ENCODE data around the gene OR2V1. TPM values are rescaled to one million over a fixed set of nuclear protein-coding genes. Genes with fewer than 3 reads are reported as not detected.
"Not testable (repeated sequence)": the region's sequence is repeated elsewhere in the genome, so short reads cannot be mapped to it uniquely, and the experiment has no call there.

The OR2V1 gene
- total and polyA plus RNA-seq, 2 experiments from 2014 or later: not detected

- H3K4me3 ChIP-seq: peak overlapping the region; percentile 7
- H3K4me2 ChIP-seq: peak overlapping the region; percentile 70
- H3K36me3 ChIP-seq (replicated peaks; ENCODE audit: insufficient read depth, low read depth): no peaks in the 10 kb centered on the region
- no peak for TF ChIP-seq EZH2 (IDR thresholded peaks at IDR 0.05; ENCODE audit: borderline replicate concordance)
- TF ChIP-seq EZH2phosphoT487 (IDR thresholded peaks at IDR 0.05; ENCODE audit: low read depth, severe bottlenecking, unreplicated experiment): no peak
- no peak for DNase-seq (ENCODE audit: low spot score)
- H3K27ac ChIP-seq: no peak overlapping the region
- H3K79me2 ChIP-seq: no peaks in the 10 kb centered on the region
- no peaks in the 10 kb centered on the region for H4K20me1 ChIP-seq (ENCODE audit: insufficient read depth, poor library complexity, severe bottlenecking)
- no peaks in the 10 kb centered on the region for H3K9me3 ChIP-seq (ENCODE audit: low read depth)
- H2AFZ ChIP-seq: no peak overlapping the region
- no peaks in the 10 kb centered on the region for H3K9me2 ChIP-seq (replicated peaks; ENCODE audit: insufficient read depth)
- peaks cover 91% of the 10 kb centered on the region for H3K27me3 ChIP-seq
- H3K4me1 ChIP-seq (ENCODE audit: insufficient read depth): no peaks in the 10 kb centered on the region
- WGBS (ENCODE audit: low lambda C conversion rate, missing lambda C conversion rate): 51% methylated on average over 33 of the region's 33 CpGs
Observed at GRCh38 chr5:181114284-181114843, 16.6 kb downstream of the OR2V1 start.

- DNase-seq (ENCODE audit: low spot score); H3K36me3 ChIP-seq (replicated peaks; ENCODE audit: insufficient read depth, low read depth); H2AFZ ChIP-seq; H3K27ac ChIP-seq; H4K20me1 ChIP-seq (ENCODE audit: insufficient read depth, poor library complexity, severe bottlenecking); H3K9me3 ChIP-seq (ENCODE audit: low read depth); H3K4me3 ChIP-seq; H3K4me2 ChIP-seq; H3K79me2 ChIP-seq; H3K9me2 ChIP-seq (replicated peaks; ENCODE audit: insufficient read depth); H3K4me1 ChIP-seq (ENCODE audit: insufficient read depth): not testable (repeated sequence)
- WGBS (ENCODE audit: low lambda C conversion rate, missing lambda C conversion rate): 91% methylated on average over 5 of the region's 13 CpGs
- H3K27me3 ChIP-seq: peaks cover 91% of the 10 kb centered on the region
Observed at GRCh38 chr5:181113572-181113971, 17.4 kb downstream of the OR2V1 start.

GRCh38 chr5:181112476-181112875 lies 18.5 kb downstream of the OR2V1 start:
- no peaks in the 10 kb centered on the region for H3K9me2 ChIP-seq (replicated peaks; ENCODE audit: insufficient read depth)
- H3K79me2 ChIP-seq: no peaks in the 10 kb centered on the region
- TF ChIP-seq CTCF (IDR thresholded peaks at IDR 0.05; ENCODE audit: poor library complexity) (no peak), EZH2phosphoT487 (IDR thresholded peaks at IDR 0.05; ENCODE audit: low read depth, severe bottlenecking, unreplicated experiment) (no peak), EZH2 (IDR thresholded peaks at IDR 0.05; ENCODE audit: borderline replicate concordance) (no peak)
- peaks cover 87% of the 10 kb centered on the region for H3K27me3 ChIP-seq
- no peaks in the 10 kb centered on the region for H3K9me3 ChIP-seq (ENCODE audit: low read depth)
- no peak overlapping the region for H3K27ac ChIP-seq
- no peak overlapping the region for H3K4me3 ChIP-seq
- H3K4me1 ChIP-seq (ENCODE audit: insufficient read depth): no peaks in the 10 kb centered on the region
- no peak for DNase-seq (ENCODE audit: low spot score)
- 92% methylated on average over 5 of the region's 5 CpGs for WGBS (ENCODE audit: low lambda C conversion rate, missing lambda C conversion rate)
- no peaks in the 10 kb centered on the region for H4K20me1 ChIP-seq (ENCODE audit: insufficient read depth, poor library complexity, severe bottlenecking)
- H2AFZ ChIP-seq: no peak overlapping the region
- H3K36me3 ChIP-seq (replicated peaks; ENCODE audit: insufficient read depth, low read depth): no peaks in the 10 kb centered on the region
- no peak overlapping the region for H3K4me2 ChIP-seq

- Histone ChIP-seq H4K20me1 (ENCODE audit: insufficient read depth, poor library complexity, severe bottlenecking) (no peaks in the 10 kb centered on the region), H3K27ac (no peak overlapping the region), H3K9me3 (ENCODE audit: low read depth) (no peaks in the 10 kb centered on the region), H3K36me3 (replicated peaks; ENCODE audit: insufficient read depth, low read depth) (no peaks in the 10 kb centered on the region), H3K27me3 (peaks cover 87% of the 10 kb centered on the region), H2AFZ (no peak overlapping the region), H3K79me2 (no peaks in the 10 kb centered on the region), H3K4me2 (no peak overlapping the region), H3K4me1 (ENCODE audit: insufficient read depth) (no peaks in the 10 kb centered on the region), H3K4me3 (no peak overlapping the region), H3K9me2 (replicated peaks; ENCODE audit: insufficient read depth) (no peaks in the 10 kb centered on the region)
- no peak for DNase-seq (ENCODE audit: low spot score)
- WGBS (ENCODE audit: low lambda C conversion rate, missing lambda C conversion rate): 93% methylated on average over 5 of the region's 5 CpGs
- TF ChIP-seq EZH2 (IDR thresholded peaks at IDR 0.05; ENCODE audit: borderline replicate concordance) (no peak), EZH2phosphoT487 (IDR thresholded peaks at IDR 0.05; ENCODE audit: low read depth, severe bottlenecking, unreplicated experiment) (no peak)
Observed at GRCh38 chr5:181111010-181111409, 20.0 kb downstream of the OR2V1 start.

- H3K27me3 ChIP-seq: peaks cover 84% of the 10 kb centered on the region
- no peak overlapping the region for H3K4me3 ChIP-seq
- H3K9me2 ChIP-seq (replicated peaks; ENCODE audit: insufficient read depth): no peaks in the 10 kb centered on the region
- H3K4me1 ChIP-seq (ENCODE audit: insufficient read depth): no peaks in the 10 kb centered on the region
- 78% methylated on average over 10 of the region's 11 CpGs for WGBS (ENCODE audit: low lambda C conversion rate, missing lambda C conversion rate)
- no peak for TF ChIP-seq CTCF (IDR thresholded peaks at IDR 0.05; ENCODE audit: poor library complexity)
- TF ChIP-seq EZH2 (IDR thresholded peaks at IDR 0.05; ENCODE audit: borderline replicate concordance): no peak
- TF ChIP-seq EZH2phosphoT487 (IDR thresholded peaks at IDR 0.05; ENCODE audit: low read depth, severe bottlenecking, unreplicated experiment): no peak
- no peak overlapping the region for H3K27ac ChIP-seq
- no peak overlapping the region for H2AFZ ChIP-seq
- DNase-seq (ENCODE audit: low spot score): no peak
- no peaks in the 10 kb centered on the region for H3K9me3 ChIP-seq (ENCODE audit: low read depth)
- H3K4me2 ChIP-seq: no peak overlapping the region
- no peaks in the 10 kb centered on the region for H3K36me3 ChIP-seq (replicated peaks; ENCODE audit: insufficient read depth, low read depth)
- H4K20me1 ChIP-seq (ENCODE audit: insufficient read depth, poor library complexity, severe bottlenecking): no peaks in the 10 kb centered on the region
- no peaks in the 10 kb centered on the region for H3K79me2 ChIP-seq
Observed at GRCh38 chr5:181109489-181110013, 21.4 kb downstream of the OR2V1 start.

Measured in hepatocyte (in vitro differentiated cells).